Subcutaneous abdominal adipose tissue (tissue), 5 donors: ENCODE measurements around the gene ASB2.
A peak's percentile ranks its signal among the peaks of the same experiment; 100 is the strongest.

Experiments
- H3K27ac ChIP-seq: one replicate; pipeline ENCODE4 v1.7.0; 2013; ENCODE audit warnings: low read depth, mild to moderate bottlenecking, inconsistent platforms, low read length, moderate library complexity
- H3K27me3 ChIP-seq, 5 donors: one replicate each; pipeline ENCODE4 v1.7.0; 2013; ENCODE audit warnings: low read length in 5 of 5, inconsistent platforms in 1 of 5; ENCODE audit not compliant: control insufficient read depth in 5 of 5, insufficient read depth in 4 of 5
- H3K36me3 ChIP-seq, 5 donors: one replicate each; pipeline ENCODE4 v1.7.0; 2013; ENCODE audit warnings: low read length in 5 of 5; ENCODE audit not compliant: control insufficient read depth in 5 of 5, insufficient read depth in 5 of 5
- H3K4me1 ChIP-seq, 5 donors: one replicate each; pipeline ENCODE4 v1.7.0; 2013; ENCODE audit warnings: low read length in 5 of 5, mild to moderate bottlenecking in 3 of 5, moderate library complexity in 1 of 5; ENCODE audit not compliant: control insufficient read depth in 5 of 5, insufficient read depth in 5 of 5
- H3K4me3 ChIP-seq, 5 donors: one replicate each; pipeline ENCODE4 v1.7.0; 2013; ENCODE audit warnings: low read length in 5 of 5, low read depth in 1 of 5
- H3K9ac ChIP-seq, 5 donors: one replicate each; pipeline ENCODE4 v1.7.0; 2013; ENCODE audit warnings: low read length in 5 of 5, mild to moderate bottlenecking in 4 of 5, moderate library complexity in 3 of 5
- H3K9me3 ChIP-seq, 5 donors: one replicate each; pipeline ENCODE4 v1.7.0; 2013; ENCODE audit warnings: low read length in 5 of 5; ENCODE audit not compliant: control insufficient read depth in 5 of 5
- donor health status: healthy.
- donor health status: healthy.
- donor health status: healthy.
- donor health status: healthy.
- donor health status: healthy.

Gene ASB2

GRCh38 chr14:93976477-93977057 lies at the start of gene ASB2:
Gene ASB2, minus strand, starts transcription at chr14:93976570. Its CDS starts 12,031 bp downstream, at chr14:93964539.
- no peak within 1 kb of the TSS for H3K4me3 ChIP-seq

GRCh38 chr14:94025720-94026119 lies 49.4 kb upstream of the ASB2 start:
- Histone ChIP-seq H3K9me3 (no peaks in the 10 kb centered on the region), H3K27me3 (no peaks in the 10 kb centered on the region), H3K27ac (no peak overlapping the region), H3K36me3 (no peaks in the 10 kb centered on the region), H3K4me1 (peaks cover 0 to 43% (median 32%) of the 10 kb centered on the region in 5 donors), H3K4me3 (peak overlapping the region; percentile 4 to 66 (median 57)), H3K9ac (no peak overlapping the region)

More at GRCh38 chr14:93976477-93977057, at the start of gene ASB2:
- Histone ChIP-seq H3K4me1 (peaks cover 0 to 13% (median 3%) of the 10 kb centered on the region in 5 donors), H3K9me3 (peaks cover 0 to 8% (median 0%) of the 10 kb centered on the region in 5 donors), H3K27ac (no peak within 1 kb of the TSS), H3K27me3 (peaks cover 3 to 13% (median 5%) of the 10 kb centered on the region in 5 donors), H3K36me3 (no peaks in the 10 kb centered on the region), H3K9ac (no peak within 1 kb of the TSS)

- no peaks in the 10 kb centered on the region for H3K9me3 ChIP-seq
- peaks cover 0 to 43% (median 32%) of the 10 kb centered on the region in 5 donors for H3K4me1 ChIP-seq
- no peaks in the 10 kb centered on the region for H3K36me3 ChIP-seq
- no peak overlapping the region for H3K4me3 ChIP-seq
- H3K27ac ChIP-seq = no peak overlapping the region
- H3K9ac ChIP-seq = no peak overlapping the region
- H3K27me3 ChIP-seq = no peaks in the 10 kb centered on the region
These were observed 48.2 kb upstream of the ASB2 start for GRCh38 chr14:94024549-94024948.

GRCh38 chr14:94022532-94023411 lies 46.4 kb upstream of the ASB2 start:
- H3K36me3 ChIP-seq = no peaks in the 10 kb centered on the region
- no peak overlapping the region for H3K4me3 ChIP-seq
- no peaks in the 10 kb centered on the region for H3K9me3 ChIP-seq

GRCh38 chr14:94021416-94022157 lies 45.2 kb upstream of the ASB2 start:
- Histone ChIP-seq H3K9ac (no peak overlapping the region), H3K36me3 (no peaks in the 10 kb centered on the region), H3K4me3 (no peak overlapping the region), H3K27me3 (peaks cover 0 to 3% (median 0%) of the 10 kb centered on the region in 5 donors), H3K4me1 (peaks cover 1 to 28% (median 24%) of the 10 kb centered on the region in 5 donors), H3K27ac (no peak overlapping the region), H3K9me3 (no peaks in the 10 kb centered on the region)

More at GRCh38 chr14:94022532-94023411, 46.4 kb upstream of the ASB2 start:
- H3K27me3 ChIP-seq = no peaks in the 10 kb centered on the region
- no peak overlapping the region for H3K27ac ChIP-seq
- peaks cover 1 to 40% (median 36%) of the 10 kb centered on the region in 5 donors for H3K4me1 ChIP-seq
- H3K9ac ChIP-seq = no peak overlapping the region

- H3K9ac ChIP-seq = no peak overlapping the region
- H3K4me3 ChIP-seq = no peak overlapping the region
- H3K27me3 ChIP-seq = peaks cover 0 to 3% (median 0%) of the 10 kb centered on the region in 5 donors
- peaks cover 1 to 28% (median 24%) of the 10 kb centered on the region in 5 donors for H3K4me1 ChIP-seq
- H3K9me3 ChIP-seq = no peaks in the 10 kb centered on the region
- H3K27ac ChIP-seq = no peak overlapping the region
- H3K36me3 ChIP-seq = no peaks in the 10 kb centered on the region
These were observed 44.6 kb upstream of the ASB2 start for GRCh38 chr14:94021001-94021400.

- peaks cover 1 to 24% (median 23%) of the 10 kb centered on the region in 5 donors for H3K4me1 ChIP-seq
- H3K4me3 ChIP-seq = no peak overlapping the region
- H3K27ac ChIP-seq = no peak overlapping the region
- no peaks in the 10 kb centered on the region for H3K36me3 ChIP-seq
- peaks cover 0 to 3% (median 0%) of the 10 kb centered on the region in 5 donors for H3K27me3 ChIP-seq
- no peak overlapping the region for H3K9ac ChIP-seq
- H3K9me3 ChIP-seq = peaks cover 0 to 3% (median 0%) of the 10 kb centered on the region in 5 donors
These were observed 43.9 kb upstream of the ASB2 start for GRCh38 chr14:94020267-94020666.

GRCh38 chr14:94019329-94019728 lies 43.0 kb upstream of the ASB2 start:
- Histone ChIP-seq H3K4me1 (peaks cover 1 to 24% (median 23%) of the 10 kb centered on the region in 5 donors), H3K9ac (no peak overlapping the region), H3K4me3 (no peak overlapping the region), H3K27me3 (peaks cover 0 to 3% (median 0%) of the 10 kb centered on the region in 5 donors), H3K9me3 (peaks cover 0 to 3% (median 0%) of the 10 kb centered on the region in 5 donors), H3K36me3 (no peaks in the 10 kb centered on the region), H3K27ac (no peak overlapping the region)

- peaks cover 0 to 3% (median 0%) of the 10 kb centered on the region in 5 donors for H3K9me3 ChIP-seq
- no peak overlapping the region for H3K4me3 ChIP-seq
- H3K27ac ChIP-seq = no peak overlapping the region
These were observed 41.9 kb upstream of the ASB2 start for GRCh38 chr14:94018308-94018707.

More at GRCh38 chr14:94018308-94018707, 41.9 kb upstream of the ASB2 start:
- Histone ChIP-seq H3K27me3 (peaks cover 0 to 3% (median 0%) of the 10 kb centered on the region in 5 donors), H3K36me3 (no peaks in the 10 kb centered on the region), H3K9ac (no peak overlapping the region), H3K4me1 (peaks cover 1 to 24% (median 23%) of the 10 kb centered on the region in 5 donors)
